ENCODE measurements around the gene WNT6.
A peak's percentile ranks its signal among the peaks of the same experiment; 100 is the strongest.

Gene WNT6

GRCh38 chr2:218858671-218859555 lies 692 bp upstream of the WNT6 start:
- no peak for FAIRE-seq

GRCh38 chr2:218859988-218860831 lies 605 bp downstream of the WNT6 start:
- FAIRE-seq = no peak

GRCh38 chr2:218860950-218861381 lies 1.4 kb downstream of the WNT6 start:
- FAIRE-seq = no peak

GRCh38 chr2:218861645-218862318 lies 2.2 kb downstream of the WNT6 start:
- FAIRE-seq = no peak

- FAIRE-seq = no peak
These were observed 3.5 kb downstream of the WNT6 start for GRCh38 chr2:218863021-218863520.

- no peak for FAIRE-seq
These were observed 5.8 kb downstream of the WNT6 start for GRCh38 chr2:218865396-218865795.

GRCh38 chr2:218865999-218866398 lies 6.4 kb downstream of the WNT6 start:
- FAIRE-seq = no peak

- no peak for FAIRE-seq
These were observed 8.3 kb downstream of the WNT6 start for GRCh38 chr2:218867900-218868299.

- no peak for FAIRE-seq
These were observed 9.5 kb downstream of the WNT6 start for GRCh38 chr2:218869064-218869463.

GRCh38 chr2:218870984-218871344 lies 11.4 kb downstream of the WNT6 start:
- no peak for FAIRE-seq

- FAIRE-seq = no peak
These were observed 12.0 kb downstream of the WNT6 start for GRCh38 chr2:218871345-218872302.

GRCh38 chr2:218872645-218873358 lies 13.2 kb downstream of the WNT6 start:
- no peak for FAIRE-seq

GRCh38 chr2:218873359-218874194 lies 14.0 kb downstream of the WNT6 start:
- no peak for FAIRE-seq

GRCh38 chr2:218875692-218876246 lies 16.2 kb downstream of the WNT6 start:
- no peak for FAIRE-seq

- FAIRE-seq = peak; percentile 84
These were observed 17.1 kb downstream of the WNT6 start for GRCh38 chr2:218876562-218877219.

- FAIRE-seq = no peak
These were observed 17.7 kb downstream of the WNT6 start for GRCh38 chr2:218877331-218877730.

GRCh38 chr2:218877891-218878290 lies 18.3 kb downstream of the WNT6 start:
- no peak for FAIRE-seq

- FAIRE-seq = no peak
These were observed 18.9 kb downstream of the WNT6 start for GRCh38 chr2:218878486-218878885.
